H1 (cell line): Measurements from ENCODE around the gene OR1S1. TPM values are rescaled to one million over a fixed set of nuclear protein-coding genes. Genes with fewer than 3 reads are reported as not detected.

Experiments
- CTCF ChIA-PET: fragments of 300-600 bp; sonication (Branson Sonifier 250); formaldehyde crosslinking; loops from one replicate; lab custom pipeline; 2021; ENCODE audit not compliant: partially characterized antibody; lab: Charles Lee
- POLR2A ChIA-PET: fragments of 300-600 bp; sonication (Branson Sonifier 250); formaldehyde crosslinking; loops from one replicate; lab custom pipeline; 2021; ENCODE audit warnings: inconsistent platforms; ENCODE audit not compliant: partially characterized antibody; lab: Charles Lee
- DNase-seq, 2 experiments: peaks; one replicate each; pipeline versions ENCODE4 v3.0.0 to v3.0.0-alpha.2; 2010 to 2022; ENCODE audit warnings: low spot score in 2 of 2, low read depth in 1 of 2, mixed read lengths in 1 of 2
- FAIRE-seq: peaks from 2 replicates; lab custom pipeline; 2011; peaks lifted over from hg19 to GRCh38; lab: Jason Lieb, UNC
- H2AFZ ChIP-seq: 2 replicates; pipeline ENCODE4 v1.8.1; 2012; ENCODE audit warnings: low read length, inconsistent platforms
- H2AK5ac ChIP-seq: 2 replicates; pipeline ENCODE4 v1.6.1; 2013; ENCODE audit warnings: low read depth, low read length
- H2BK120ac ChIP-seq: replicated peaks from 2 replicates; pipeline ENCODE3; 2013; ENCODE audit warnings: low read depth, low read length, inconsistent platforms
- H2BK12ac ChIP-seq: 2 replicates; pipeline ENCODE4 v1.6.1; 2013; ENCODE audit warnings: low read depth, low read length
- H2BK15ac ChIP-seq: 2 replicates; pipeline ENCODE4 v1.6.1; 2013; ENCODE audit warnings: low read length
- H2BK20ac ChIP-seq: 2 replicates; pipeline ENCODE4 v1.6.1; 2013; ENCODE audit warnings: low read length
- H2BK5ac ChIP-seq: 2 replicates; pipeline ENCODE4 v1.6.1; 2013; ENCODE audit warnings: low read depth, low read length
- H3K14ac ChIP-seq: 2 replicates; pipeline ENCODE4 v1.6.1; 2013; ENCODE audit warnings: inconsistent platforms; ENCODE audit not compliant: insufficient read length
- H3K18ac ChIP-seq: 2 replicates; pipeline ENCODE4 v1.6.1; 2013; ENCODE audit warnings: low read length; ENCODE audit errors: extremely low read depth
- H3K23ac ChIP-seq: 2 replicates; pipeline ENCODE4 v1.6.1; 2013; ENCODE audit warnings: inconsistent platforms; ENCODE audit not compliant: insufficient read length
- H3K23me2 ChIP-seq: 2 replicates; pipeline ENCODE4 v1.6.1; 2013; ENCODE audit warnings: low read depth, low read length
- H3K27ac ChIP-seq: 2 replicates; pipeline ENCODE4 v1.6.1; 2011; ENCODE audit warnings: low read depth, low read length, inconsistent platforms
- H3K27me3 ChIP-seq, 4 experiments: replicated peaks in 1 of 4; 1 replicate in 1 of 4; 2 replicates in 3 of 4; pipeline versions ENCODE4 v1.6.1 to v1.8.1; 2011 to 2013; ENCODE audit warnings: low read length in 3 of 4, mild to moderate bottlenecking in 3 of 4, inconsistent platforms in 2 of 4, mixed read lengths in 2 of 4, moderate library complexity in 1 of 4; ENCODE audit not compliant: control insufficient read depth in 3 of 4, insufficient read depth in 3 of 4; ENCODE audit errors: extremely low read depth in 1 of 4
- H3K36me3 ChIP-seq, 4 experiments: 2 replicates each; pipeline versions ENCODE4 v1.6.1 to v1.8.1; 2011 to 2013; ENCODE audit warnings: mild to moderate bottlenecking in 4 of 4, low read length in 3 of 4, moderate library complexity in 2 of 4, control low read depth in 1 of 4, inconsistent platforms in 1 of 4; ENCODE audit not compliant: insufficient read depth in 4 of 4, control insufficient read depth in 2 of 4
- H3K4ac ChIP-seq: replicated peaks from 2 replicates; pipeline ENCODE3; 2013; ENCODE audit warnings: low read length, low read depth, mixed read lengths, inconsistent platforms; ENCODE audit not compliant: insufficient read length
- H3K4me1 ChIP-seq, 4 experiments: replicated peaks in 1 of 4; 1 replicate in 1 of 4; 2 replicates in 3 of 4; pipeline versions ENCODE4 v1.6.1 to v1.8.1; 2011 to 2013; ENCODE audit warnings: low read length in 3 of 4, inconsistent platforms in 2 of 4, mixed read lengths in 1 of 4; ENCODE audit not compliant: insufficient read depth in 4 of 4, control insufficient read depth in 3 of 4
- H3K4me2 ChIP-seq, 2 experiments: 2 replicates each; pipeline versions ENCODE4 v1.6.1 to v1.8.1; 2011 to 2013; ENCODE audit warnings: low read depth in 2 of 2, low read length in 2 of 2, control low read depth in 1 of 2, inconsistent platforms in 1 of 2, mild to moderate bottlenecking in 1 of 2; ENCODE audit not compliant: insufficient read depth in 1 of 2
- H3K4me3 ChIP-seq, 4 experiments: fragments of 200-600, 300-600 bp in 1 of 4; sonication (generic), shearing (Covaris generic), sonication (Bioruptor Twin) in 1 of 4; 2 replicates each; pipeline versions ENCODE4 v1.5.1 to v1.8.1; 2011 to 2016; ENCODE audit warnings: low read length in 4 of 4, low read depth in 3 of 4, control low read depth in 2 of 4, inconsistent platforms in 2 of 4, mild to moderate bottlenecking in 2 of 4, mixed read lengths in 1 of 4, moderate library complexity in 1 of 4; ENCODE audit not compliant: insufficient read depth in 2 of 4; ENCODE audit errors: extremely low read depth in 1 of 4
- H3K56ac ChIP-seq: replicated peaks from 2 replicates; pipeline ENCODE3; 2013; ENCODE audit warnings: low read depth, mild to moderate bottlenecking, mixed read lengths, low read length, inconsistent platforms; ENCODE audit not compliant: insufficient read length
- H3K79me1 ChIP-seq: 2 replicates; pipeline ENCODE4 v1.6.1; 2013; ENCODE audit warnings: low read depth, low read length, control low read depth
- H3K79me2 ChIP-seq, 2 experiments: 2 replicates each; pipeline versions ENCODE4 v1.6.1 to v1.8.1; 2012 to 2013; ENCODE audit warnings: low read length in 2 of 2, mild to moderate bottlenecking in 2 of 2, inconsistent platforms in 1 of 2; ENCODE audit not compliant: insufficient read depth in 2 of 2, control insufficient read depth in 1 of 2
- H3K9ac ChIP-seq, 4 experiments: replicated peaks in 1 of 4; 1 replicate in 1 of 4; 2 replicates in 3 of 4; pipeline versions ENCODE4 v1.6.1 to v1.8.1; 2011 to 2013; ENCODE audit warnings: low read depth in 3 of 4, low read length in 3 of 4, control low read depth in 2 of 4, mild to moderate bottlenecking in 2 of 4, moderate library complexity in 2 of 4, inconsistent platforms in 1 of 4; ENCODE audit errors: extremely low read depth in 1 of 4
- H3K9me3 ChIP-seq, 2 experiments: 2 replicates each; pipeline versions ENCODE4 v1.6.1 to v1.8.1; 2012 to 2013; ENCODE audit warnings: mild to moderate bottlenecking in 2 of 2, moderate library complexity in 2 of 2, control low read depth in 1 of 2, inconsistent platforms in 1 of 2, low read depth in 1 of 2, low read length in 1 of 2, mixed read lengths in 1 of 2; ENCODE audit not compliant: insufficient read depth in 2 of 2
- H4K20me1 ChIP-seq, 2 experiments: replicated peaks in 1 of 2; 2 replicates each; pipeline versions ENCODE3 to v1.8.1; 2011 to 2013; ENCODE audit warnings: inconsistent platforms in 2 of 2, low read length in 2 of 2, mild to moderate bottlenecking in 1 of 2; ENCODE audit not compliant: insufficient read depth in 2 of 2, control insufficient read depth in 1 of 2
- H4K5ac ChIP-seq: 2 replicates; pipeline ENCODE4 v1.6.1; 2013; ENCODE audit warnings: low read length, low read depth, mixed read lengths, inconsistent platforms; ENCODE audit not compliant: insufficient read length
- H4K8ac ChIP-seq: 2 replicates; pipeline ENCODE4 v1.8.0; 2013; ENCODE audit warnings: mild to moderate bottlenecking, moderate library complexity, low read length, inconsistent platforms; ENCODE audit not compliant: insufficient read depth; ENCODE audit errors: extremely low read depth
- H4K91ac ChIP-seq: replicated peaks from 2 replicates; pipeline ENCODE3; 2013; ENCODE audit warnings: low read length, mixed read lengths, inconsistent platforms; ENCODE audit not compliant: insufficient read length
- CEBPB ChIP-seq: IDR thresholded peaks from 2 replicates; pipeline ENCODE4 v1.6.1; 2012; ENCODE audit warnings: low read depth, low read length
- SUZ12 ChIP-seq: fragments of 200-600 bp; sonication (generic); IDR thresholded peaks from 2 replicates; pipeline ENCODE4 v1.6.1; 2012; ENCODE audit warnings: mild to moderate bottlenecking, inconsistent platforms, low read length, moderate library complexity, mixed read lengths
- WGBS, 2 experiments: shearing (Covaris generic) in 1 of 2; methylation state at CpG; one replicate each; pipeline versions ENCODE4 v1.1.6 to v1.1.7; 2013 to 2015; ENCODE audit warnings: low lambda C conversion rate in 2 of 2, mixed read lengths in 2 of 2, inconsistent platforms in 1 of 2, low coverage in 1 of 2, missing lambda C conversion rate in 1 of 2; ENCODE audit not compliant: insufficient replicate concordance in 2 of 2, insufficient coverage in 1 of 2, insufficient read length in 1 of 2; ENCODE audit errors: extremely low coverage in 1 of 2, missing lambda C conversion rate in 1 of 2; 5-methylcytosine and 5-hydroxymethylcytosine counted together
- polyA plus RNA-seq, 7 experiments: library from polyadenylated mRNA; depleted of rRNA in 3 of 7; stranded (reverse) in 5 of 7; unstranded in 2 of 7; fragments of >200 nt in 5 of 7; fragments of 200-250 nt in 2 of 7; gene quantifications; 1 replicate in 5 of 7; 2 replicates in 1 of 7; 4 replicates in 1 of 7; pipeline versions ENCODE4 v1.2.1 to v1.2.3, GENCODE V29; 2011 to 2013; ENCODE audit warnings: missing spikeins in 2 of 7, mixed read lengths in 2 of 7
- total RNA-seq: library from RNA; stranded (reverse); fragmentation: NEBNext Ultra II Directional; extraction: Animal tissue kit (Norgen Biotek cat#: 25700); gene quantifications from 2 replicates; pipeline ENCODE4 v1.2.1, GENCODE V29; 2021

OR1S1 gene
- total and polyA plus RNA-seq, 2 of the 8 experiments (the other 6 are each of a cell fraction or from before 2014, with no cell fraction given) = not detected

- no peak overlapping the region for H3K4me2 ChIP-seq
- no peaks in the 10 kb centered on the region for H3K23me2 ChIP-seq
- WGBS, 2 experiments = 90% methylated on average over 7 of the region's 7 CpGs; no CpG with 5 or more reads in 1 of the 2 experiments
- no peak overlapping the region for H3K23ac ChIP-seq
- no peak overlapping the region for H2BK120ac ChIP-seq
- H3K9me3 ChIP-seq = peaks cover 0 to 16% of the 10 kb centered on the region in 2 experiments; a peak in 1 of 4 replicates
- ChIA-PET CTCF (no interaction called here), POLR2A (no interaction called here)
- no peak overlapping the region for H3K4me3 ChIP-seq
- H3K79me2 ChIP-seq = no peaks in the 10 kb centered on the region
- no peak overlapping the region for H3K4ac ChIP-seq
- no peak overlapping the region for H3K18ac ChIP-seq
- H3K27me3 ChIP-seq = no peaks in the 10 kb centered on the region
- H3K56ac ChIP-seq = no peak overlapping the region
- H2BK5ac ChIP-seq = no peak overlapping the region
- no peak overlapping the region for H2BK12ac ChIP-seq
- no peak for FAIRE-seq
- no peak overlapping the region for H3K14ac ChIP-seq
- no peaks in the 10 kb centered on the region for H3K79me1 ChIP-seq
- no peak for DNase-seq
- H2AFZ ChIP-seq = no peak overlapping the region
- no peaks in the 10 kb centered on the region for H3K4me1 ChIP-seq
- no peak overlapping the region for H4K8ac ChIP-seq
- H2AK5ac ChIP-seq = 0 out of 2 replicates have a peak overlapping the region, but pooled peaks have one; percentile 7
- no peak overlapping the region for H3K27ac ChIP-seq
- H4K5ac ChIP-seq = no peak overlapping the region
- H3K9ac ChIP-seq = no peak overlapping the region
- H4K20me1 ChIP-seq = no peaks in the 10 kb centered on the region
- H2BK15ac ChIP-seq = no peak overlapping the region
- H3K36me3 ChIP-seq = no peaks in the 10 kb centered on the region; a peak in 1 of 8 replicates
- no peak overlapping the region for H4K91ac ChIP-seq
- no peak overlapping the region for H2BK20ac ChIP-seq
- TF ChIP-seq SUZ12 = no peak
- TF ChIP-seq CEBPB = no peak
Measured at GRCh38 chr11:58179648-58180047, 32.9 kb upstream of the OR1S1 start.
